OCI-M1 (cell line): Measurements from ENCODE around the gene BEST1.

Source experiments
- DNase-seq: peaks from one replicate; lab custom pipeline; 2025; lab: John Stamatoyannopoulos, UW

The BEST1 gene

DNA sequence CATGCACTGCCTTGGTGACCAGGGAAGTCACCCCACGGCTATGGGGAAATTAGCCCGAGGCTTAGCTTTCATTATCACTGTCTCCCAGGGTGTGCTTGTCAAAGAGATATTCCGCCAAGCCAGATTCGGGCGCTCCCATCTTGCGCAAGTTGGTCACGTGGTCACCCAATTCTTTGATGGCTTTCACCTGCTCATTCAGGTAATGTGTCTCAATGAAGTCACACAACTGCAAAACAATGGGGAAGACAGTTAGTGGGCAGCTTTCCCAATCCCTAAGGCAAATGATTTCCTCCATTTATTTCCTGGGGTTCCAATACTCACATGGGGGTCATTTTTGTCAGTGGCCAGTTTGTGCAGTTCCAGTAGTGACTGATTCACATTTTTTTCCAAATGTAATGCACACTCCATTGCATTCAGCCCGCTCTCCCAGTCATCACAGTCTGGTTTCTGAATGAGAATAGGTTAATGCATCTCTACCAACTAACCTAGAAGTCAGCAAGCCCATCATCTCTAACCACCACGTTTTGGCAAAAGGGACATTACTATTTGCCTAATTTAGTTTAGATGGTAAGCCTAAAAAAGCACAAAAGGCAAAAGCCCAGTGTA, 14.6 kb downstream of the BEST1 start:
- DNase-seq: peak; percentile 60

- peak; percentile 84 for DNase-seq
These were observed 16.6 kb downstream of the BEST1 start for GRCh38 chr11:61966734-61967115.

DNA sequence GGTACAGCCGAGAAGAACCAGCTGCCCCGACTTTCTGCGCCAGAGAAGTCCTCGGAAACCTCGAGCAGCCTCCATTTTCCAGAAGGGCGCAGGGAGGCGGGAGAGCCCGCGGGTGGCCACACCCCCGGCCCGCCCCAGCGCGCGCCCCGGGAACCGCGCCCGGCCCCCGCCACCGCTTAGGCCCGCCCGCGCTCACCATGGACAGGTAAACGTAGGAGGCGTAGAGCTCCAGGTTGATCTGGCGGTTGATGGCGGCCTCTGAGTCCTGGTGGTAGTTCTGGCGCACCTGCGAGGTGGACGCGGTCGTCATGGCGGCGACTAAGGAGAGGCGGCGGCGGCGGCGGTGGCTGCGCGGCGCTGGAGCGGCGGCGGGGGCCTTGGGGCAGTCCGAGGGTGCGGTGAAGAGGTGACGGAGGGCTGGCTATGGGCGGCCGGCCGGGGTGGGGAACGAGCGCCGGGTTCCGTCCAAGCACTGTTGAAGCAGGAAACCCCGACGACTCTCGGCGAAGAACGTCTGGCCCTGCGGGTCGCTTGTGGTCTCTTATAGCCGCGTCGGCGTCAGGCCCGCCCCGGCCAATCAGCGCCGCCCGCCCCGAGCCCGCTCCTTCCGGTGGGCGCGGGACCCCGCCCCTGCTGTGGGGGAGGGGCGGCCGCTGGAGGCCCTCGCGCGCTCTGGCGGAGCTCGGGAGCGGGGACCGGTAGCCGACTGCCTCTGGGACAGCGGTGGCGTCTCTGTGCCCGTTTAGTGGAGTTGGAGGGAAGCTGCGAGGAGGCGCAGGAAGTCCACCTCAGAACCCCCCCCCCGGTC, 17.2 kb downstream of the BEST1 start, which contains the start of gene FTH1:
Gene FTH1, minus strand, starts transcription at position 519 of the 808 bp plus-strand sequence. Its CDS starts 209 bp downstream, at position 310.
- DNase-seq: peak; percentile 96

- peak; percentile 77 for DNase-seq
These were observed 18.0 kb downstream of the BEST1 start for GRCh38 chr11:61967924-61968757.

GRCh38 chr11:61968758-61969390, 18.7 kb downstream of the BEST1 start:
- DNase-seq: no peak

- DNase-seq: no peak
These were observed 19.2 kb downstream of the BEST1 start for GRCh38 chr11:61969391-61969758.

DNA sequence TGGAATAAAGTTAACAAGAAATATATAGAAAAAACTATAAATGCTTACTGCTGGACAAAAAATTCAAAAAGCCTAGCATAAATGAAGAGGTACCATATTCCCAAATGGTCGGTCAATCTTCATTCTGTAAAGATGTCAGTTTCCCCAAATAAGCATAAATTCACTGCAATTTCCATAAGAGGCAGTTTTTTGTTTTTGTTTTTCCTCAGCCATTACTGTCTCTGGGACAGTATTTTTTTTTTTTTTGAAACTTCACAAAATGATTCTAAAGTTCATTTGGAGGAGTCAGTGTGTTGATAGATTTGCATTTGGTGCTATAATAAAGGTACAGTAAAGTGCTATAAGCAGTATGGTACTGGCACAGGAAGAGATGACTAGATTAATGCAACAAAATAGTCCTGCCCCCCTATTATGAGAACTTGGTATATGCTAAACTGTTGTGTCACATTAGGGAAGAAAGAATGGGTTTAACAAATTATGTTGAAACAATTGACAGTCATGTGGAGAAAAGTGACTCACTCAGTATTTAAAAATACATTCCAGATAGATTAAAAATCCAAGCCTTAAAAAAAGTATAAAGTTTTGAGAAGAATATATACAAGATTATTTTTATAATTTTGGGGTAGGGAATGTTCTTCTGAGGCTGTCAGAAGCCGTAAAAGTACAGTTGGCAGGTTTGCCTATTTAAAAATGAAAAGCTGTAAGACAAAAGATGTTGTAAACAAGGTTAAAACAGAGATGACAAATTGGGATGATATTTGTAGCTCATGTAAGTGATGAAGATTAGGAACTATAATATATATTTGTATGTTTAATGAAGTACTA, 19.9 kb downstream of the BEST1 start:
- peak; percentile 84 for DNase-seq

DNA sequence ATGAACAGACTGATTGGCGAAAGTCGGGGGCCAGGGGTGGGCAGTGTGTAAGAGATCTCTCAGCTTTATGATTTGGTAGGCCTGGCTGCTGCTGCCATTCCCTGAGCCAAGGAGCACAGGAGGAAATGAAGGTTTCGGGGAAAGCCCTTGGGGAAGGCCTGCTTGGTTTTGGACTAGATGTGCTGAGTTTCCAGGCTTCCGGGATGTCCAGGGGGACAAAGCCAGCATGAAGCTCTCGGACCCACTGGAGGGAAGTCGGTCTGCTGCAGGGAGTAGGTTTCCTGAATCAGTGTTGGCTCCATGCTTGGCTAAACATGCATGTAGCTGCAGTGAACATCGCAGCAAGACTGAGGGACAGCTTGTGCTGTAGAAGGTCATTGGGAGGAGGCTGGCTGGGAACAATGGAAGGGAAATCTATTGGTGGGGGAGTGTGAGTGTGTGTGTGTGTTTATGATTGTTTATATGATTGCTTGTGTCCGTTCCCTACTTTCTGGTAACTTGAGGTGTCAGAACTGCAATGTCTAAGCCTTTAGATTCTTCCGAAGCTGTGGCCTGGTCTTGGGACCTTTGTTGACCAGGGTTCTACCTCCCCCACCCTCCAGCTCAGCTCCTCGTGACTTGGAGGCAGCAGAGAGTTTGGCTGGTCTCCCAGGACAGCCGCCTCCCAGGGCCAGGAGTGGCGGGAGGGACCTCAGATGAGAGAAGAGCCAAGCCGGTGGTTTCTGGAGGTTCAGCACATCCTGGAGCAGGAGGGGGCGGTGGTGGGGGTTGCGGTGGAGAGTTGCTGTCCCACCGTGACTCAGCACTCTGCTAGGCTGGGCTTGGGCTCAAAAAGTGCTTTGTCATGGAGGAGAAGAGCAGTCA, 21.3 kb downstream of the BEST1 start:
- DNase-seq: peak; percentile 99

DNA sequence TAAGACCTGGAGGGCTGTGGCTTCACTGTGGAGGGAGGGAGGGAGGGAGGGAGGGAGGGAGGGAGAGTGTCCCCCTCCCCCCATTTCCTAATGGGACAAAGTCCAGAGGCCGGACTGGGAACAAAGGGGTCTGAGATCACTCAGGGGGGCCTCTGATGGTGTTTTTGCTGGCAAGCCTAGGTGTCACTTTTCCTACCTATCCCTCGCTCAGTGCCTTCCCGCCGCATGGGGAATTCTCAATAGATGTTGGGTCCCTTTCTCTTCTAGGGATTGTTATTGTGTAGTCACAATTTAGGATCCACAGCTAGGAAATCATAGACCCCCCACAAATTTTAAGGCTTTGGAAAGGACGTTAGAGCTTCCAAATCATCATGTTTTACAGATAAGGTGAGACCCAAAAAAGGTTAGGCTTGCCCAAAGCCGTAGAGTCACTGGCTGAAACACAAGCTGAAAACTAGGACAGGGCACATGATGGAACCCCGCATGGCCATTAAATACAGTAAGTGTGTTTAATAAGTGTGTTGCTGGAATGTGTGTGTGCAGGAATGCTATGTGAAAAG, 22.0 kb downstream of the BEST1 start:
- DNase-seq: no peak

DNA sequence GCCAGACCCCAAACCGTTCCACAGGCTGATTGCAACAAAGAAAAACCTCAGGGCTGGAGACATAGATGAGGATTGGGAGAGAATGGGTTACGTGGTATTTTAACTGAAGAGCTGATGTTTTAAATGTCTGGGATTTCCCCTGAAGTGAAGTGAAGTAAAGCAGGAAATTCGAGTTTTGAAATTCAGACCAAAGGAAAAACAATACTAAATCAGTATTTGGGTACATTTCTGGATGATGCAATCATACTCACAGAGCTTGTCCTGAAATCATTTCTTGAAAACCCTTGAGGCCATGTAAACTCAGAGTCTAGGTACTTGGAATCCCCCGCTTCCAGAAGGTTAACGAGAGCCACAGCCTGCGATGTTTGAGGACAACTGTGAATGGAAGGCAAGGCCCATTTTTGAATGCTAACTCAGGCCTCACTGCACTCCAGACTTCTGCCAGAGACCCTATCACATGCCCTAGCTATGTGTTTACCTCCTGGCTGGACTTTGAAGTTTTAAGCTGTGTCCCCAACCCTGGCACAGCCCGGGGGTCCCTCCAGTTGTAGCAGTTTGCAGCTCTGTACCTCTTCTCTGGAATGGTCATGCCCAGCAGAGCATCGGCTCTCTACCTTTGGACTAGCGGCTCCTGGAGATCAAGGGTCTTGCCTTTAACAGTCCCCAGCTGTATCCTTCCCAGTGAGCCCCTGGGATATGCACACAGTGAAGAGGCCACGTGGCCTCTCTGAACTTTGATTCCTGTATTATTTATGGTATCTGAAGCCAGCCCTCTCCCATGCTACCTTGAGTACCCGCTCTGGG, 22.7 kb downstream of the BEST1 start:
- DNase-seq: peak; percentile 59

- no peak for DNase-seq
These were observed 23.5 kb downstream of the BEST1 start for GRCh38 chr11:61973476-61974162.

DNA sequence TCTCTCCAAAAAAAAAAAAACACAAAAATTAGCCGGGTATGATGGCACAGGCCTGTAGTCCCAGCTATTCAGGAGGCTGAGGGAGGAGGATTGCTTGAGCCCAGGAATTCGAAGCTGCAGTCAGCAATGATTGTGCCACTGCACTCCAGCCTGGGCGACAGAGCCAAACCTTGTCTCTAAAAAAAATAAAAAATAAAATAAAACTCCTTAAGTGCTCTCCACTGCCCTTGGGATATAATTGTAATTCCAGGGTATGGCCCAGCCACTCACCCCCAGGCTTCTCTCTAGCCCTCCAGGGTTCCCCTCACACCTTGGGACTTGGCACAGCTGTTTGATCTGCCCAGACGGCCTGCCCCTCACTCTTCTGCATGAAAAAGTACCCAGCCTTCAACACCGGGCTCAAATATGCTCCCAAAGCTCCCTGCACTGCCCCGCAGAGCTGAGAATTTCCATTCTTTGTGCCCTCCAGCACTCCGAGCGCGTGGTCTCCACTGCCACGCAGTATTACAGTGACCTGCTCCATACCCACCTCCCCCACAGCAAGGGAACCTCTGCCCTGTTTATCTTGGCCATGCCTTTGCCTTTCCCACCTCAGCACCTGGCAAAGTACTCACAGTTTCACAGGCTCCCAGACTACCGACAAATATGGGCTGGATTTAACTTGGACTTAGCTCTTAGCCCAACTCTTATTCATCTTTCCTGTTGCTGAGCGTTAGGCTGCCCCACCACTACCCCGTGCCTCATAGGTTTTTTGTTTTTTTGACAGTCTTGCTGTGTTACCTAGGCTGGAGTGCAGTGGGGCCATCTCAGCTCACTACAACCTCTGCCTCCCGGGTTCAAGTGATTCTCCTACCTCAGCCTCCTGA, 24.8 kb downstream of the BEST1 start:
- DNase-seq: no peak

DNA sequence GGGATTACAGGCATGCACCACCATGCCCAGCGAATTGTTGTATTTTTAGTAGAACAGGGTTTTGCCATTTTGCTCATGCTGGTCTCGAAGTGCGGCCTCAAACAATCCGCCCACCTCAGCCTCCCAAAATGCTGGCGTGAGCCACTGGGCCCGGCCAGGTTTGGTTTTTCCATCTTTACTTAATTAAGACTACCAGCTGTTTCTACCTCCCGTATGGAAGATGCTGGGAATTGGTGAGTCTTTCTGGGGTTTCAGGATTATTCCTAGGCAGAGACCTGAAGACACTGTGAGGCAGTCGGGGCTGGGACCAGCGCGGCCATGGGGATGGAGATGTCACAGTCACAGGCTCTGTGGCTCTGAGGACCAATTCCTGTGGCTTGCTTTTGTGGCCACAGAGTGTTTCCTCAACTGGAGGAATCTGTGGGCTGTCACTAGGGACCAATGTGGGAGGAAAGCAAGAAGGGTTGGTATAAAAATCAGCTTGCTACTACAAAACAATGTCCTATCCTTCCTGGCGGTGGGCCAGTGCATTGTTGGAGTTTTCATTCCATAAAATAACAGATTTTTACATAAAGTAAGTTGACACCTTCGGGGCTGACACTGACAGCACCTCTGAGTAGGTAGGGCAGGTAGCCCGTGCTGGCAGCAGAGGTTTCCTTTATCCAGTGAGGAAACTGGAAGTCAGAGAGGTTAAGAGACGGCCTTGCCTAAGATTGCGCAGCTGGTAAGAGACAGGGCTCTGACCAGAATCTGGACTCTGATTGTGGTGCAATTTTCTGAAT, 25.7 kb downstream of the BEST1 start:
- no peak for DNase-seq

- no peak for DNase-seq
These were observed 26.3 kb downstream of the BEST1 start for GRCh38 chr11:61976420-61976800.

- DNase-seq: no peak
These were observed 26.8 kb downstream of the BEST1 start for GRCh38 chr11:61976813-61977475.
